ENCODE results near the gene PODXL. TPM values are rescaled to one million over a fixed set of nuclear protein-coding genes. Genes with fewer than 3 reads are reported as not detected.

The PODXL gene
- total and polyA plus RNA-seq, 2 of the 8 experiments (the other 6 are each of a cell fraction or from before 2014, with no cell fraction given): 638 to 925 TPM

DNA sequence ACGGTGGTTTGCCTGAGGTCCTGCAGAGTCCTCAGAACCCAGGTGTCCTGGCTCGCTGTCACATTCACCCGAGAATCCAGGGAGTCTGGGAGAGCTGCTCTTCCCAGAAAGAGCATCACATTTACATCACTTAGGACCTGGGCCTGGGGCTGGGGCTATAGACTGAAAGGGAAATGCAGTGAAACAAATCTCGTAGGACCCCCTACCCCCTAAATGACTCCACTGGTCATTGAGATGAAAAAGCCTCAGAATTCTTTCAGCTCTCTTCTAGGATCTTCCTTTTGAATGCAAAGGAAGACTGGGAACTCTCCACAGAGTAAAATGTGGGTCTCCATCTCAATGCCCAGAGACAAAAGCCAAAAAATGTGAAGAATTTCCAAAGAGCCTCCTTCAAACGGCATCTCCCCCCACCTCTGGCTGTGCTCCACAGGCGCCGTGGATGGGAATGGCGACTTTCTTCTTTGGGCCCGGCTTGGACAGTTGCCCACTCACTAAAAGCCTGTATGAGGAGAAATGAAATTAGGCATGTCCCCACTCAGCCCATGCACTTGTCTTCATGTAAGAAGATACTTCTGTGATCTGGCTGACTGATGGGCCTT, 49.0 kb upstream of the PODXL start (continued):
- TF ChIP-seq POLR2AphosphoS5 (IDR thresholded peaks at IDR 0.05; ENCODE audit: low read depth, low read length): no peak; the same call in 1 of the 2 replicates
- TF ChIP-seq RAD21 (IDR thresholded peaks at IDR 0.05 in 1 of 2, conservative IDR thresholded peaks at IDR 0.05 in 1 of 2; ENCODE audit: low read depth in 2 of 2, low read length in 2 of 2): 0 out of 4 replicates have a peak, but pooled peaks of 1 of the 2 experiments have one; percentile 4
- TF ChIP-seq EP300 (IDR thresholded peaks at IDR 0.05; ENCODE audit: borderline replicate concordance in 1 of 2, low read depth in 2 of 2, low read length in 2 of 2): peak in 1 of 2 experiments; percentile 93; a peak in 1 of 3 replicates
- TF ChIP-seq ASH2L (IDR thresholded peaks at IDR 0.05; ENCODE audit: low read length): peak; percentile 33
- no peak for TF ChIP-seq GABPA (IDR thresholded peaks at IDR 0.05; ENCODE audit: borderline replicate concordance, insufficient read depth, low read length)
- TF ChIP-seq RXRA (IDR thresholded peaks at IDR 0.05; ENCODE audit: insufficient read depth, low read depth, low read length): no peak
- TF ChIP-seq CHD1 (IDR thresholded peaks at IDR 0.05; ENCODE audit: low read depth, low read length): no peak
- TF ChIP-seq KDM1A (IDR thresholded peaks at IDR 0.05; ENCODE audit: borderline replicate concordance, low read length): no peak
- TF ChIP-seq NRF1 (IDR thresholded peaks at IDR 0.05; ENCODE audit: low read depth, low read length): no peak
- TF ChIP-seq CHD2 (IDR thresholded peaks at IDR 0.05; ENCODE audit: low read length): no peak
- TF ChIP-seq POU5F1 (IDR thresholded peaks at IDR 0.05; ENCODE audit: low read depth, low read length): peak; percentile 49; the same call in 1 of the 2 replicates
- TF ChIP-seq, protein P1, sequence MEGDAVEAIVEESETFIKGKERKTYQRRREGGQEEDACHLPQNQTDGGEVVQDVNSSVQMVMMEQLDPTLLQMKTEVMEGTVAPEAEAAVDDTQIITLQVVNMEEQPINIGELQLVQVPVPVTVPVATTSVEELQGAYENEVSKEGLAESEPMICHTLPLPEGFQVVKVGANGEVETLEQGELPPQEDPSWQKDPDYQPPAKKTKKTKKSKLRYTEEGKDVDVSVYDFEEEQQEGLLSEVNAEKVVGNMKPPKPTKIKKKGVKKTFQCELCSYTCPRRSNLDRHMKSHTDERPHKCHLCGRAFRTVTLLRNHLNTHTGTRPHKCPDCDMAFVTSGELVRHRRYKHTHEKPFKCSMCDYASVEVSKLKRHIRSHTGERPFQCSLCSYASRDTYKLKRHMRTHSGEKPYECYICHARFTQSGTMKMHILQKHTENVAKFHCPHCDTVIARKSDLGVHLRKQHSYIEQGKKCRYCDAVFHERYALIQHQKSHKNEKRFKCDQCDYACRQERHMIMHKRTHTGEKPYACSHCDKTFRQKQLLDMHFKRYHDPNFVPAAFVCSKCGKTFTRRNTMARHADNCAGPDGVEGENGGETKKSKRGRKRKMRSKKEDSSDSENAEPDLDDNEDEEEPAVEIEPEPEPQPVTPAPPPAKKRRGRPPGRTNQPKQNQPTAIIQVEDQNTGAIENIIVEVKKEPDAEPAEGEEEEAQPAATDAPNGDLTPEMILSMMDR (IDR thresholded peaks at IDR 0.05; ENCODE audit: control extremely low read depth in 1 of 3, insufficient read depth in 1 of 3, low read depth in 1 of 3, low read length in 3 of 3): no peak
- TF ChIP-seq SRF (IDR thresholded peaks at IDR 0.05; ENCODE audit: low read depth, low read length): no peak
- TF ChIP-seq RNF2 (IDR thresholded peaks at IDR 0.05; ENCODE audit: borderline replicate concordance, low read depth, low read length, missing control alignments, poor library complexity, severe bottlenecking): no peak
- no peak for TF ChIP-seq MAFK (IDR thresholded peaks at IDR 0.05; ENCODE audit: low read depth, low read length)
- TF ChIP-seq JUND (IDR thresholded peaks at IDR 0.05; ENCODE audit: low read length): peak; percentile 61; the same call in 1 of the 2 replicates
- TF ChIP-seq JUN (IDR thresholded peaks at IDR 0.05; ENCODE audit: low read depth, low read length): no peak; the same call in 1 of the 2 replicates
- no peak for TF ChIP-seq CEBPB (IDR thresholded peaks at IDR 0.05; ENCODE audit: low read depth, low read length)

Measured in H1 (cell line).